OCI-LY1 (cell line): ENCODE results near the gene PRSS2.

Experiments used
- H2AFZ ChIP-seq: fragments of 200-600 bp; sonication (generic), shearing (Covaris generic); 2 replicates; pipeline ENCODE4 v1.6.0; 2014; ENCODE audit warnings: antibody characterized with exemption, mild to moderate bottlenecking, low read length
- H3F3A ChIP-seq: fragments of 200-600 bp; sonication (generic), shearing (Covaris generic); 2 replicates; pipeline ENCODE4 v1.6.0; 2014; ENCODE audit warnings: mild to moderate bottlenecking, antibody characterized with exemption, low read length, moderate library complexity; ENCODE audit not compliant: insufficient read depth
- H3K27ac ChIP-seq: fragments of 200-600 bp; sonication (generic); 2 replicates; pipeline ENCODE4 v1.5.1; 2014; ENCODE audit warnings: low read length, mixed run types, mild to moderate bottlenecking, low read depth; ENCODE audit not compliant: poor library complexity, severe bottlenecking
- H3K27me3 ChIP-seq: fragments of 200-600 bp; sonication (generic); 2 replicates; pipeline ENCODE4 v1.6.0; 2014; ENCODE audit warnings: antibody characterized with exemption, mild to moderate bottlenecking, low read length, moderate library complexity; ENCODE audit not compliant: insufficient read depth
- H3K36me3 ChIP-seq: fragments of 200-600 bp; sonication (generic); 2 replicates; pipeline ENCODE4 v1.6.1; 2014; ENCODE audit warnings: mild to moderate bottlenecking, antibody characterized with exemption, low read length, moderate library complexity, mixed read lengths; ENCODE audit not compliant: insufficient read depth
- H3K4me1 ChIP-seq: fragments of 200-600 bp; sonication (generic); 2 replicates; pipeline ENCODE4 v1.5.1; 2014; ENCODE audit warnings: mild to moderate bottlenecking, low read length, moderate library complexity; ENCODE audit not compliant: insufficient read depth, severe bottlenecking
- H3K4me2 ChIP-seq: fragments of 200-600 bp; sonication (generic), shearing (Covaris generic); 2 replicates; pipeline ENCODE4 v1.6.1; 2014; ENCODE audit warnings: low read length
- H3K4me3 ChIP-seq: fragments of 200-600 bp; sonication (generic); 2 replicates; pipeline ENCODE4 v1.5.1; 2014; ENCODE audit warnings: low read length, low read depth, mild to moderate bottlenecking, mixed read lengths; ENCODE audit not compliant: poor library complexity, severe bottlenecking
- H3K79me2 ChIP-seq: fragments of 200-600 bp; shearing (Covaris generic); 2 replicates; pipeline ENCODE4 v1.6.1; 2016; ENCODE audit warnings: mixed run types, low read length, mixed read lengths; ENCODE audit not compliant: insufficient read depth
- H3K9ac ChIP-seq: fragments of 200-600 bp; sonication (generic), shearing (Covaris generic); 2 replicates; pipeline ENCODE4 v1.6.1; 2014; ENCODE audit warnings: mild to moderate bottlenecking, low read length, mixed read lengths
- H3K9me2 ChIP-seq: fragments of 200-600 bp; sonication (generic), shearing (Covaris generic); 2 replicates; pipeline ENCODE4 v1.6.1; 2014; ENCODE audit warnings: low read depth, mild to moderate bottlenecking, low read length, mixed read lengths
- H3K9me3 ChIP-seq: fragments of 200-600 bp; shearing (Covaris generic); 2 replicates; pipeline ENCODE4 v1.6.1; 2014; ENCODE audit warnings: low read length, mixed read lengths
- H4K20me1 ChIP-seq: fragments of 200-600 bp; sonication (generic), shearing (Covaris generic); 2 replicates; pipeline ENCODE4 v1.6.0; 2016; ENCODE audit warnings: mild to moderate bottlenecking, low read length; ENCODE audit not compliant: insufficient read depth
- EZH2 ChIP-seq: fragments of 200-600 bp; sonication (generic), shearing (Covaris generic); IDR thresholded peaks from 2 replicates; pipeline ENCODE4 v1.8.0; 2017; ENCODE audit warnings: borderline replicate concordance, mixed run types, mild to moderate bottlenecking, antibody characterized with exemption, low read length, moderate library complexity, mixed read lengths
- TF ChIP-seq, protein P1 (sequence below): fragments of 200-600 bp; sonication (generic), shearing (Covaris generic); IDR thresholded peaks from 2 replicates; pipeline ENCODE4 v1.5.1; 2017; ENCODE audit warnings: mild to moderate bottlenecking, antibody characterized with exemption, low read length, moderate library complexity, mixed read lengths

PRSS2 gene

DNA sequence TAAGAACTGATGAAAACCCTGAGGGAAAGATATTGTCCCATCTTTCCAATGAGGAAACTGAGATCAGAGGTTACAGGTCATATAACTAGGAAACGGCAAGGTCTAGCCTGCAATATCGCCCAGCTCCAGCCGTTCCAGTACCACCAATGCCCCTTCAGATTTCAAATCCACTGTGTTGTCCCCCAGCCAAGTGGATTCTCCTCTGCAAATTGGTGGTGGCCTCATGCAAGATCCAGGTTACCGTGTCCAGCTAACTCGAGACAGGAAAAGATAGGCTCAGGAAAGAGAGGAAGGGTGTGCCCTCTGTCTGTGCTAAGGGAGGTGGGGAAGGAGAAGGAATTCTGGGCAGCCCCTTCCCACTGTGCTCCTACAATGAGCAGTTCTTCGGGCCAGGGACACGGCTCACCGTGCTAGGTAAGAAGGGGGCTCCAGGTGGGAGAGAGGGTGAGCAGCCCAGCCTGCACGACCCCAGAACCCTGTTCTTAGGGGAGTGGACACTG lies 25.3 kb downstream of the PRSS2 start:
- peak overlapping the region; percentile 69 for H3K9ac ChIP-seq
- peak overlapping the region; percentile 66 for H3K4me2 ChIP-seq

DNA sequence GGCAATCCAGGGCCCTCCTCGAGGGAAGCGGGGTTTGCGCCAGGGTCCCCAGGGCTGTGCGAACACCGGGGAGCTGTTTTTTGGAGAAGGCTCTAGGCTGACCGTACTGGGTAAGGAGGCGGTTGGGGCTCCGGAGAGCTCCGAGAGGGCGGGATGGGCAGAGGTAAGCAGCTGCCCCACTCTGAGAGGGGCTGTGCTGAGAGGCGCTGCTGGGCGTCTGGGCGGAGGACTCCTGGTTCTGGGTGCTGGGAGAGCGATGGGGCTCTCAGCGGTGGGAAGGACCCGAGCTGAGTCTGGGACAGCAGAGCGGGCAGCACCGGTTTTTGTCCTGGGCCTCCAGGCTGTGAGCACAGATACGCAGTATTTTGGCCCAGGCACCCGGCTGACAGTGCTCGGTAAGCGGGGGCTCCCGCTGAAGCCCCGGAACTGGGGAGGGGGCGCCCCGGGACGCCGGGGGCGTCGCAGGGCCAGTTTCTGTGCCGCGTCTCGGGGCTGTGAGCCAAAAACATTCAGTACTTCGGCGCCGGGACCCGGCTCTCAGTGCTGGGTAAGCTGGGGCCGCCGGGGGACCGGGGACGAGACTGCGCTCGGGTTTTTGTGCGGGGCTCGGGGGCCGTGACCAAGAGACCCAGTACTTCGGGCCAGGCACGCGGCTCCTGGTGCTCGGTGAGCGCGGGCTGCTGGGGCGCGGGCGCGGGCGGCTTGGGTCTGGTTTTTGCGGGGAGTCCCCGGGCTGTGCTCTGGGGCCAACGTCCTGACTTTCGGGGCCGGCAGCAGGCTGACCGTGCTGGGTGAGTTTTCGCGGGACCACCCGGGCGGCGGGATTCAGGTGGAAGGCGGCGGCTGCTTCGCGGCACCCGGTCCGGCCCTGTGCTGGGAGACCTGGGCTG lies 26.0 kb downstream of the PRSS2 start:
- no peak for TF ChIP-seq EZH2
- TF ChIP-seq, protein P1, sequence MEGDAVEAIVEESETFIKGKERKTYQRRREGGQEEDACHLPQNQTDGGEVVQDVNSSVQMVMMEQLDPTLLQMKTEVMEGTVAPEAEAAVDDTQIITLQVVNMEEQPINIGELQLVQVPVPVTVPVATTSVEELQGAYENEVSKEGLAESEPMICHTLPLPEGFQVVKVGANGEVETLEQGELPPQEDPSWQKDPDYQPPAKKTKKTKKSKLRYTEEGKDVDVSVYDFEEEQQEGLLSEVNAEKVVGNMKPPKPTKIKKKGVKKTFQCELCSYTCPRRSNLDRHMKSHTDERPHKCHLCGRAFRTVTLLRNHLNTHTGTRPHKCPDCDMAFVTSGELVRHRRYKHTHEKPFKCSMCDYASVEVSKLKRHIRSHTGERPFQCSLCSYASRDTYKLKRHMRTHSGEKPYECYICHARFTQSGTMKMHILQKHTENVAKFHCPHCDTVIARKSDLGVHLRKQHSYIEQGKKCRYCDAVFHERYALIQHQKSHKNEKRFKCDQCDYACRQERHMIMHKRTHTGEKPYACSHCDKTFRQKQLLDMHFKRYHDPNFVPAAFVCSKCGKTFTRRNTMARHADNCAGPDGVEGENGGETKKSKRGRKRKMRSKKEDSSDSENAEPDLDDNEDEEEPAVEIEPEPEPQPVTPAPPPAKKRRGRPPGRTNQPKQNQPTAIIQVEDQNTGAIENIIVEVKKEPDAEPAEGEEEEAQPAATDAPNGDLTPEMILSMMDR, result no peak
- H4K20me1 ChIP-seq, result no peaks in the 10 kb centered on the region
- H3K4me3 ChIP-seq, result peak overlapping the region; percentile 62
- peak overlapping the region; percentile 69 for H3K9ac ChIP-seq
- no peaks in the 10 kb centered on the region for H3K27me3 ChIP-seq
- H3F3A ChIP-seq, result no peaks in the 10 kb centered on the region
- H3K36me3 ChIP-seq, result no peaks in the 10 kb centered on the region
- no peak overlapping the region for H2AFZ ChIP-seq
- peaks cover 54% of the 10 kb centered on the region for H3K4me1 ChIP-seq
- peak overlapping the region; percentile 66 for H3K4me2 ChIP-seq
- peak overlapping the region; percentile 73 for H3K27ac ChIP-seq
- H3K9me2 ChIP-seq, result no peaks in the 10 kb centered on the region
- no peaks in the 10 kb centered on the region for H3K79me2 ChIP-seq
- H3K9me3 ChIP-seq, result no peaks in the 10 kb centered on the region

More for the DNA sequence above, 25.3 kb downstream of the PRSS2 start:
- TF ChIP-seq EZH2, result no peak
- TF ChIP-seq, protein P1, result no peak
- H3K27me3 ChIP-seq, result no peaks in the 10 kb centered on the region
- peak overlapping the region; percentile 62 for H3K4me3 ChIP-seq
- H3K27ac ChIP-seq, result peak overlapping the region; percentile 73
- no peaks in the 10 kb centered on the region for H4K20me1 ChIP-seq
- peaks cover 54% of the 10 kb centered on the region for H3K4me1 ChIP-seq
- no peak overlapping the region for H2AFZ ChIP-seq
- no peaks in the 10 kb centered on the region for H3K36me3 ChIP-seq
- no peaks in the 10 kb centered on the region for H3K9me2 ChIP-seq
- no peaks in the 10 kb centered on the region for H3F3A ChIP-seq
- H3K79me2 ChIP-seq, result no peaks in the 10 kb centered on the region
- H3K9me3 ChIP-seq, result no peaks in the 10 kb centered on the region

DNA sequence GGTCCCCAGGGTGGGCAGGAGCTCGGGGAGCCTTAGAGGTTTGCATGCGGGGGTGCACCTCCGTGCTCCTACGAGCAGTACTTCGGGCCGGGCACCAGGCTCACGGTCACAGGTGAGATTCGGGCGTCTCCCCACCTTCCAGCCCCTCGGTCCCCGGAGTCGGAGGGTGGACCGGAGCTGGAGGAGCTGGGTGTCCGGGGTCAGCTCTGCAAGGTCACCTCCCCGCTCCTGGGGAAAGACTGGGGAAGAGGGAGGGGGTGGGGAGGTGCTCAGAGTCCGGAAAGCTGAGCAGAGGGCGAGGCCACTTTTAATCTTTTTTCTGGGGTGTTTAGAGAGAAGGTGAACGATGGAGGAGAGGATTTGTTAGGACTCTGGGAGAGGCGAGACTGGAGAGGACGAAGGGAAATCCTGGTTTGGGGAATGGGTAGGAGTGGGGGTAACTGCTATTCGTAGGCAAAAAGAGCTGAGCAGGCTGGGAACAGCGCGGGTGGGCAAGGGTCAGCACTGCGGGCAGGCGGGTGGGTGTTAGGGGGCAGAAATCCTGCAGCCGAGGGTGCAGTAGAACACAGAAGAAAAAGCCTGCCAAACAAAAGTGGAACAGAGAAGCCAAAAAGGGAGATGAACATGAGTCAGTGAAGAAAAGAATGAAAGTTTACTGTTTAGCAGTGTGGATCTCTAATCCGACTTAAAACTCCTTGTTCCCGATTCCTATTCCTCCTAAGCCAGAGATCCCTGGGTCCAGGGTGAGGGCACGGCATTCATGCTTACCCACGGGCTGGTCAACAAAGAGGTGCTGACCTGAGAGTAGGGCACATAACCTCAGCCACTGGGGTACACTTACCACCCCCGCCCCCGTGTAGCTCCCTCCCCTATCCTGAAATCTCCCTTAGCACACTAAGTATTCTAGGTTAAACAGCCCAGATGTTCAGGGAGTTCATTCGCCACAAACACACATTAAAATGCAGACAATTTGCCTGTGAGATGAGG lies 26.9 kb downstream of the PRSS2 start:
- Histone ChIP-seq H2AFZ (no peak overlapping the region), H3K4me2 (peak overlapping the region; percentile 66), H4K20me1 (no peaks in the 10 kb centered on the region), H3F3A (no peaks in the 10 kb centered on the region), H3K9ac (peak overlapping the region; percentile 69), H3K27me3 (no peaks in the 10 kb centered on the region), H3K36me3 (peaks cover 5% of the 10 kb centered on the region; the same call in 1 of the 2 replicates), H3K27ac (peak overlapping the region; percentile 73), H3K4me3 (peak overlapping the region; percentile 62), H3K4me1 (peaks cover 54% of the 10 kb centered on the region), H3K79me2 (no peaks in the 10 kb centered on the region), H3K9me2 (no peaks in the 10 kb centered on the region), H3K9me3 (no peaks in the 10 kb centered on the region)
- TF ChIP-seq EZH2, result no peak
- TF ChIP-seq, protein P1, result no peak
